GM12878 (cell line): ENCODE measurements around the gene C10orf90. TPM values are rescaled to one million over a fixed set of nuclear protein-coding genes. Genes with fewer than 3 reads are reported as not detected.

Experiments used
- BCLAF1 ChIP-seq: fragments of 450-650 bp; IDR thresholded peaks from 2 replicates; pipeline ENCODE4 v1.6.1; 2017; ENCODE audit warnings: antibody characterized with exemption, mild to moderate bottlenecking, moderate library complexity
- PBX3 ChIP-seq: IDR thresholded peaks from 2 replicates; pipeline ENCODE4 v1.6.1; 2011; ENCODE audit warnings: mild to moderate bottlenecking, low read depth, low read length, moderate library complexity; ENCODE audit not compliant: insufficient replicate concordance
- SKIL ChIP-seq: fragments of 450-650 bp; IDR thresholded peaks from 2 replicates; pipeline ENCODE4 v1.6.1; 2017; ENCODE audit warnings: mild to moderate bottlenecking, low read depth, inconsistent platforms; ENCODE audit not compliant: poor library complexity, severe bottlenecking
- TAF1 ChIP-seq: IDR thresholded peaks from 2 replicates; pipeline ENCODE4 v1.6.1; 2011; ENCODE audit warnings: mild to moderate bottlenecking, low read depth, low read length, borderline replicate concordance
- USF1 ChIP-seq: IDR thresholded peaks from 2 replicates; pipeline ENCODE4 v1.6.1; 2011; ENCODE audit warnings: borderline replicate concordance, low read depth, mild to moderate bottlenecking, moderate library complexity, mixed read lengths, low read length; ENCODE audit not compliant: insufficient read depth; ENCODE audit errors: extremely low read length
- polyA plus RNA-seq, 11 experiments: library from polyadenylated mRNA; depleted of rRNA in 4 of 11; unstranded in 6 of 11; stranded (reverse) in 5 of 11; fragments of >200 nt; fragmentation: Nextera tagmentation in 4 of 11; fragmentation: Illumina TruSeq in 1 of 11; extraction: Ambion mirVana in 4 of 11; extraction: Trizol in 1 of 11; gene quantifications; 1 replicate in 1 of 11; 2 replicates in 10 of 11; pipeline versions ENCODE4 v1.2.1 to v1.2.3, GENCODE V29; 2011 to 2016; ENCODE audit warnings: inconsistent platforms in 2 of 11, missing spikeins in 2 of 11, low read depth in 1 of 11
- total RNA-seq, 4 experiments: library from RNA; depleted of rRNA in 3 of 4; stranded (reverse); fragments of >200 nt in 3 of 4; fragmentation: Illumina TruSeq in 1 of 4; extraction: Trizol in 1 of 4; gene quantifications; 2 replicates each; pipeline versions ENCODE4 v1.2.1 to v1.2.3, GENCODE V29; 2013 to 2021

Gene C10orf90
- total and polyA plus RNA-seq, 10 of the 15 experiments (the other 5 are each of a cell fraction or from before 2014, with no cell fraction given) = 0.04 TPM; not detected in 9

- TF ChIP-seq BCLAF1 (no peak), SKIL (no peak), USF1 (no peak), TAF1 (no peak), PBX3 (no peak)
These were observed 131.9 kb downstream of the C10orf90 start (continued) for GRCh38 chr10:126538439-126539135.
